ENCODE results near the gene SIDT2. TPM values are rescaled to one million over a fixed set of nuclear protein-coding genes. Genes with fewer than 3 reads are reported as not detected.

The SIDT2 gene
- total and polyA plus RNA-seq, 2 of the 8 experiments (the other 6 are each of a cell fraction or from before 2014, with no cell fraction given), result 18.5 to 21.1 TPM

DNA sequence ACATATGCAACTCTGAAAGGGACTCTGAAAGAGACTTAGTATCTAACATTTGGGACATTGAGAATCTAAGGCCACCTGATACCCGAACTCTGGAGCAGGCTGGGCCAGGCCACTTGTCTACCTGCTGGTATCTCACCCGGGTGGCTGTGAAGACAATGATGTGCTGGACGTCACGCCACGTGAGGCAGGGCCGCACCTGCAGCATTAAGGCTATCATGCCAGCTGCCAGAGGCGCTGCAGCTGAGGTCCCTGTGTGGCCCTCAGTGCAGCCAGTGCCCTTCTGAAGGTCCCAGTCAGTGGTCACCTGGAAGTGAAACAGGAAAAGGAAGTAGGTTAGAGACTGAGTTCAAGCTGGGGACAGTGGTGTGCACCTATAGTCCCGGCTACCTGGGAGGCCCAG lies 40.9 kb downstream of the SIDT2 start (continued):
- TF ChIP-seq, protein P1, sequence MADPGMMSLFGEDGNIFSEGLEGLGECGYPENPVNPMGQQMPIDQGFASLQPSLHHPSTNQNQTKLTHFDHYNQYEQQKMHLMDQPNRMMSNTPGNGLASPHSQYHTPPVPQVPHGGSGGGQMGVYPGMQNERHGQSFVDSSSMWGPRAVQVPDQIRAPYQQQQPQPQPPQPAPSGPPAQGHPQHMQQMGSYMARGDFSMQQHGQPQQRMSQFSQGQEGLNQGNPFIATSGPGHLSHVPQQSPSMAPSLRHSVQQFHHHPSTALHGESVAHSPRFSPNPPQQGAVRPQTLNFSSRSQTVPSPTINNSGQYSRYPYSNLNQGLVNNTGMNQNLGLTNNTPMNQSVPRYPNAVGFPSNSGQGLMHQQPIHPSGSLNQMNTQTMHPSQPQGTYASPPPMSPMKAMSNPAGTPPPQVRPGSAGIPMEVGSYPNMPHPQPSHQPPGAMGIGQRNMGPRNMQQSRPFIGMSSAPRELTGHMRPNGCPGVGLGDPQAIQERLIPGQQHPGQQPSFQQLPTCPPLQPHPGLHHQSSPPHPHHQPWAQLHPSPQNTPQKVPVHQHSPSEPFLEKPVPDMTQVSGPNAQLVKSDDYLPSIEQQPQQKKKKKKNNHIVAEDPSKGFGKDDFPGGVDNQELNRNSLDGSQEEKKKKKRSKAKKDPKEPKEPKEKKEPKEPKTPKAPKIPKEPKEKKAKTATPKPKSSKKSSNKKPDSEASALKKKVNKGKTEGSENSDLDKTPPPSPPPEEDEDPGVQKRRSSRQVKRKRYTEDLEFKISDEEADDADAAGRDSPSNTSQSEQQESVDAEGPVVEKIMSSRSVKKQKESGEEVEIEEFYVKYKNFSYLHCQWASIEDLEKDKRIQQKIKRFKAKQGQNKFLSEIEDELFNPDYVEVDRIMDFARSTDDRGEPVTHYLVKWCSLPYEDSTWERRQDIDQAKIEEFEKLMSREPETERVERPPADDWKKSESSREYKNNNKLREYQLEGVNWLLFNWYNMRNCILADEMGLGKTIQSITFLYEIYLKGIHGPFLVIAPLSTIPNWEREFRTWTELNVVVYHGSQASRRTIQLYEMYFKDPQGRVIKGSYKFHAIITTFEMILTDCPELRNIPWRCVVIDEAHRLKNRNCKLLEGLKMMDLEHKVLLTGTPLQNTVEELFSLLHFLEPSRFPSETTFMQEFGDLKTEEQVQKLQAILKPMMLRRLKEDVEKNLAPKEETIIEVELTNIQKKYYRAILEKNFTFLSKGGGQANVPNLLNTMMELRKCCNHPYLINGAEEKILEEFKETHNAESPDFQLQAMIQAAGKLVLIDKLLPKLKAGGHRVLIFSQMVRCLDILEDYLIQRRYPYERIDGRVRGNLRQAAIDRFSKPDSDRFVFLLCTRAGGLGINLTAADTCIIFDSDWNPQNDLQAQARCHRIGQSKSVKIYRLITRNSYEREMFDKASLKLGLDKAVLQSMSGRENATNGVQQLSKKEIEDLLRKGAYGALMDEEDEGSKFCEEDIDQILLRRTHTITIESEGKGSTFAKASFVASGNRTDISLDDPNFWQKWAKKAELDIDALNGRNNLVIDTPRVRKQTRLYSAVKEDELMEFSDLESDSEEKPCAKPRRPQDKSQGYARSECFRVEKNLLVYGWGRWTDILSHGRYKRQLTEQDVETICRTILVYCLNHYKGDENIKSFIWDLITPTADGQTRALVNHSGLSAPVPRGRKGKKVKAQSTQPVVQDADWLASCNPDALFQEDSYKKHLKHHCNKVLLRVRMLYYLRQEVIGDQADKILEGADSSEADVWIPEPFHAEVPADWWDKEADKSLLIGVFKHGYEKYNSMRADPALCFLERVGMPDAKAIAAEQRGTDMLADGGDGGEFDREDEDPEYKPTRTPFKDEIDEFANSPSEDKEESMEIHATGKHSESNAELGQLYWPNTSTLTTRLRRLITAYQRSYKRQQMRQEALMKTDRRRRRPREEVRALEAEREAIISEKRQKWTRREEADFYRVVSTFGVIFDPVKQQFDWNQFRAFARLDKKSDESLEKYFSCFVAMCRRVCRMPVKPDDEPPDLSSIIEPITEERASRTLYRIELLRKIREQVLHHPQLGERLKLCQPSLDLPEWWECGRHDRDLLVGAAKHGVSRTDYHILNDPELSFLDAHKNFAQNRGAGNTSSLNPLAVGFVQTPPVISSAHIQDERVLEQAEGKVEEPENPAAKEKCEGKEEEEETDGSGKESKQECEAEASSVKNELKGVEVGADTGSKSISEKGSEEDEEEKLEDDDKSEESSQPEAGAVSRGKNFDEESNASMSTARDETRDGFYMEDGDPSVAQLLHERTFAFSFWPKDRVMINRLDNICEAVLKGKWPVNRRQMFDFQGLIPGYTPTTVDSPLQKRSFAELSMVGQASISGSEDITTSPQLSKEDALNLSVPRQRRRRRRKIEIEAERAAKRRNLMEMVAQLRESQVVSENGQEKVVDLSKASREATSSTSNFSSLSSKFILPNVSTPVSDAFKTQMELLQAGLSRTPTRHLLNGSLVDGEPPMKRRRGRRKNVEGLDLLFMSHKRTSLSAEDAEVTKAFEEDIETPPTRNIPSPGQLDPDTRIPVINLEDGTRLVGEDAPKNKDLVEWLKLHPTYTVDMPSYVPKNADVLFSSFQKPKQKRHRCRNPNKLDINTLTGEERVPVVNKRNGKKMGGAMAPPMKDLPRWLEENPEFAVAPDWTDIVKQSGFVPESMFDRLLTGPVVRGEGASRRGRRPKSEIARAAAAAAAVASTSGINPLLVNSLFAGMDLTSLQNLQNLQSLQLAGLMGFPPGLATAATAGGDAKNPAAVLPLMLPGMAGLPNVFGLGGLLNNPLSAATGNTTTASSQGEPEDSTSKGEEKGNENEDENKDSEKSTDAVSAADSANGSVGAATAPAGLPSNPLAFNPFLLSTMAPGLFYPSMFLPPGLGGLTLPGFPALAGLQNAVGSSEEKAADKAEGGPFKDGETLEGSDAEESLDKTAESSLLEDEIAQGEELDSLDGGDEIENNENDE (IDR thresholded peaks at IDR 0.05; ENCODE audit: insufficient replicate concordance, low read length), result no peak
- TF ChIP-seq SUZ12 (IDR thresholded peaks at IDR 0.05; ENCODE audit: low read length), result no peak
- no peak for TF ChIP-seq KDM5A (IDR thresholded peaks at IDR 0.05; ENCODE audit: low read length)
- TF ChIP-seq, protein P2, sequence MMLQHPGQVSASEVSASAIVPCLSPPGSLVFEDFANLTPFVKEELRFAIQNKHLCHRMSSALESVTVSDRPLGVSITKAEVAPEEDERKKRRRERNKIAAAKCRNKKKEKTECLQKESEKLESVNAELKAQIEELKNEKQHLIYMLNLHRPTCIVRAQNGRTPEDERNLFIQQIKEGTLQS (IDR thresholded peaks at IDR 0.05; ENCODE audit: insufficient read depth, low read depth, low read length), result no peak
- TF ChIP-seq KDM1A (IDR thresholded peaks at IDR 0.05; ENCODE audit: borderline replicate concordance, low read length), result no peak
- no peak for TF ChIP-seq SP2 (IDR thresholded peaks at IDR 0.05; ENCODE audit: low read length)

All from H1 (cell line).